H9 (cell line): Measurements from ENCODE around the gene IER5. TPM values are rescaled to one million over a fixed set of nuclear protein-coding genes. Genes with fewer than 3 reads are reported as not detected.
A peak's percentile ranks its signal among the peaks of the same experiment; 100 is the strongest.

ENCODE experiments used
- DNase-seq: peaks from one replicate; pipeline ENCODE4 v3.0.0-alpha.2; 2017
- H2AFZ ChIP-seq: one replicate; pipeline ENCODE4 v1.6.1; 2013; ENCODE audit warnings: mild to moderate bottlenecking, low read length, control low read depth, moderate library complexity
- H2AK5ac ChIP-seq: 2 replicates; pipeline ENCODE4 v1.6.1; 2013; ENCODE audit warnings: low read length, control low read depth, mixed read lengths; ENCODE audit not compliant: insufficient read length
- H2BK120ac ChIP-seq: one replicate; pipeline ENCODE4 v1.6.1; 2013; ENCODE audit warnings: low read depth, mild to moderate bottlenecking, low read length, control low read depth, inconsistent platforms; ENCODE audit not compliant: poor library complexity, severe bottlenecking
- H2BK12ac ChIP-seq: 2 replicates; pipeline ENCODE4 v1.6.1; 2013; ENCODE audit warnings: low read length, control low read depth, mixed read lengths, low read depth; ENCODE audit not compliant: insufficient read length
- H2BK15ac ChIP-seq: 2 replicates; pipeline ENCODE4 v1.6.1; 2013; ENCODE audit warnings: low read depth, low read length, control low read depth
- H2BK20ac ChIP-seq: one replicate; pipeline ENCODE4 v1.6.1; 2013; ENCODE audit warnings: low read depth, mild to moderate bottlenecking, low read length, control low read depth, inconsistent platforms; ENCODE audit not compliant: poor library complexity, severe bottlenecking
- H2BK5ac ChIP-seq: 2 replicates; pipeline ENCODE4 v1.6.1; 2013; ENCODE audit warnings: low read length, control low read depth, mixed read lengths; ENCODE audit not compliant: insufficient read length
- H3K14ac ChIP-seq: 2 replicates; pipeline ENCODE4 v1.6.1; 2013; ENCODE audit warnings: low read length, control low read depth; ENCODE audit not compliant: insufficient read depth
- H3K18ac ChIP-seq: 2 replicates; pipeline ENCODE4 v1.6.1; 2013; ENCODE audit warnings: low read depth, mild to moderate bottlenecking, mixed read lengths, low read length, control low read depth; ENCODE audit not compliant: insufficient read length
- H3K23ac ChIP-seq: 2 replicates; pipeline ENCODE4 v1.6.1; 2013; ENCODE audit warnings: low read length, control low read depth, mixed read lengths, low read depth; ENCODE audit not compliant: insufficient read length
- H3K23me2 ChIP-seq: 2 replicates; pipeline ENCODE4 v1.6.1; 2013; ENCODE audit warnings: low read depth, mild to moderate bottlenecking, mixed read lengths, low read length, control low read depth; ENCODE audit not compliant: insufficient read length, poor library complexity, severe bottlenecking
- H3K27ac ChIP-seq: 2 replicates; pipeline ENCODE4 v1.5.1; 2013; ENCODE audit warnings: low read length, control low read depth, mixed read lengths, low read depth; ENCODE audit not compliant: insufficient read length
- H3K27me3 ChIP-seq: 2 replicates; pipeline ENCODE4 v1.6.1; 2013; ENCODE audit warnings: low read length, control low read depth, inconsistent platforms; ENCODE audit not compliant: insufficient read depth
- H3K4ac ChIP-seq: 2 replicates; pipeline ENCODE4 v1.6.1; 2013; ENCODE audit warnings: low read depth, mild to moderate bottlenecking, control low read depth, inconsistent platforms, low read length, moderate library complexity
- H3K4me1 ChIP-seq: 2 replicates; pipeline ENCODE4 v1.6.1; 2013; ENCODE audit warnings: low read length, control low read depth, inconsistent platforms; ENCODE audit not compliant: insufficient read depth
- H3K4me2 ChIP-seq: 2 replicates; pipeline ENCODE4 v1.6.1; 2013; ENCODE audit warnings: low read length, control low read depth, mixed read lengths; ENCODE audit not compliant: insufficient read length, insufficient read depth
- H3K56ac ChIP-seq: 2 replicates; pipeline ENCODE4 v1.6.1; 2013; ENCODE audit warnings: low read depth, mild to moderate bottlenecking, mixed read lengths, low read length, control low read depth; ENCODE audit not compliant: insufficient read length
- H3K79me1 ChIP-seq: 2 replicates; pipeline ENCODE4 v1.6.1; 2013; ENCODE audit warnings: low read depth, mild to moderate bottlenecking, moderate library complexity, low read length, control low read depth, inconsistent platforms; ENCODE audit not compliant: insufficient read depth, poor library complexity, severe bottlenecking
- H3K79me2 ChIP-seq: 2 replicates; pipeline ENCODE4 v1.6.1; 2013; ENCODE audit warnings: low read length, control low read depth, inconsistent platforms; ENCODE audit not compliant: insufficient read depth
- H3K9ac ChIP-seq: 2 replicates; pipeline ENCODE4 v1.6.1; 2013; ENCODE audit warnings: low read length, control low read depth, mixed read lengths; ENCODE audit not compliant: insufficient read length; ENCODE audit errors: extremely low read depth
- H3K9me3 ChIP-seq: one replicate; pipeline ENCODE4 v1.6.1; 2013; ENCODE audit warnings: low read depth, low read length, inconsistent platforms; ENCODE audit not compliant: control insufficient read depth
- H3T11ph ChIP-seq: one replicate; pipeline ENCODE4 v1.6.1; 2013; ENCODE audit warnings: mild to moderate bottlenecking, low read length, control low read depth, inconsistent platforms
- H4K20me1 ChIP-seq: one replicate; pipeline ENCODE4 v1.6.1; 2013; ENCODE audit not compliant: control insufficient read depth, insufficient read length, insufficient read depth
- H4K5ac ChIP-seq: 2 replicates; pipeline ENCODE4 v1.6.1; 2013; ENCODE audit warnings: low read depth, mild to moderate bottlenecking, mixed read lengths, low read length, control low read depth; ENCODE audit not compliant: insufficient read length
- H4K8ac ChIP-seq: replicated peaks from 2 replicates; pipeline ENCODE4 v1.6.1; 2013; ENCODE audit warnings: low read length, control low read depth, mixed read lengths, low read depth; ENCODE audit not compliant: insufficient read length
- H4K91ac ChIP-seq: 2 replicates; pipeline ENCODE4 v1.6.1; 2013; ENCODE audit warnings: low read depth, mild to moderate bottlenecking, moderate library complexity, mixed read lengths, low read length, control low read depth; ENCODE audit not compliant: insufficient read length
- H3K27ac Mint-ChIP-seq, 3 experiments: 2 replicates in 2 of 3; 3 replicates in 1 of 3; pipeline ENCODE4 v1.8.0; 2020 to 2021; ENCODE audit warnings: mixed read lengths in 3 of 3, mild to moderate bottlenecking in 1 of 3, moderate library complexity in 1 of 3
- H3K27me3 Mint-ChIP-seq: 2 replicates; pipeline ENCODE4 v1.8.0; 2021; ENCODE audit warnings: low read depth, mild to moderate bottlenecking, moderate library complexity, mixed read lengths
- H3K36me3 Mint-ChIP-seq, 3 experiments: 2 replicates in 2 of 3; 3 replicates in 1 of 3; pipeline ENCODE4 v1.8.0; 2020 to 2021; ENCODE audit warnings: low read depth in 3 of 3, mixed read lengths in 3 of 3; ENCODE audit not compliant: insufficient read depth in 1 of 3
- H3K4me1 Mint-ChIP-seq, 2 experiments: 2 replicates each; pipeline ENCODE4 v1.8.0; 2020; ENCODE audit warnings: mixed read lengths in 2 of 2
- H3K4me3 Mint-ChIP-seq, 2 experiments: 2 replicates in 1 of 2; 3 replicates in 1 of 2; pipeline ENCODE4 v1.8.0; 2020 to 2021; ENCODE audit warnings: mild to moderate bottlenecking in 2 of 2, mixed read lengths in 2 of 2, moderate library complexity in 1 of 2
- H3K9me3 Mint-ChIP-seq, 2 experiments: 2 replicates in 1 of 2; 3 replicates in 1 of 2; pipeline ENCODE4 v1.8.0; 2020; ENCODE audit warnings: mild to moderate bottlenecking in 2 of 2, mixed read lengths in 2 of 2, moderate library complexity in 1 of 2
- CTCF ChIP-seq: fragments of 200-600 bp; sonication (generic); conservative IDR thresholded peaks from 3 replicates; pipeline ENCODE4 v1.8.0; 2021; ENCODE audit warnings: antibody characterized with exemption, mild to moderate bottlenecking
- WGBS: extraction: QIAGEN DNeasy Blood & Tissue Kit; methylation state at CpG from one replicate; pipeline ENCODE4 v1.1.7; 2013; ENCODE audit warnings: missing lambda C conversion rate, low lambda C conversion rate, mixed read lengths; ENCODE audit not compliant: insufficient read length; ENCODE audit errors: extremely low coverage; 5-methylcytosine and 5-hydroxymethylcytosine counted together
- total RNA-seq: library from RNA; stranded (reverse); gene quantifications from 2 replicates; pipeline ENCODE4 v1.2.1, GENCODE V29; 2021

The IER5 gene
- total RNA-seq, 1 experiment from 2014 or later: 6.7 TPM

DNA sequence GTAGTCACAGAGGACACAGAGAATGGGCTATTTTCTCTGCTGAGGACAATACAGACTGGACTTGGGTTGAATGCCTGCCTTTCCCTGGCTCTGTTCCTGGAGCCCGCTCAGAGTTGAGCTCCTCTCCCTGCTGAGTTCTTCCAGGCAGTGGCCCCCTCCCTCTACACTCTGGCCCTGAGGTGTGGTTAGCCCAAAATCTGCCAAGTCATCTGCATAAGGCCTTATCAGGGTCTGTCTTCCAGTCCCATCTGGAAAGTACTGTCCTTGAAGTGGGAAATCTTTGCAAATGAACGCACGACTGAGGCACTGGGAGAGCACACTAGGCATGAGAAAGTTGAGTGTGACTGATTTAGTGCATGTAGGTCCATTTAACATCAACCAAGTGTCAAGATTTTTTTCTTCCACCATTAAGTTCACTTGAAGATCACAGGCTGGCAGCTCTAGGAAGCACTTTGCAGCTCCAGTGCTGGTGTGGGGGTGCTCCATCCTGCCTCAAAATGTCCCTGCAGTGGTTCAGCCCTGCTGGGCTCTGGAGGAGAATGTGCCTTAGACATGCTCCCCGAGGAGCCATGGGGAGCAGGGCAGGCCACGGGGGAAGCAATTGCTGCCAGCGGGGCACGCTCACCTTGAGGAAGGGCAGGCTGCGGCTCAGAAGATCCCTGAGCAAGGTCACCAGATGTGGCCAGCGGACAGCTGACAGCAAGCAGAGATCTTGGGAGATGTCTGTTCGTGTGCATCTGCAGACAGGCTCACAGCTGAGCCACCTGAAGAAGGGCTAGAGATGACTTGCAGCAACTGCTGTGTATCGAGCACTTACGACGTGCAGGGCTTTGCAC is 41.5 kb downstream of the IER5 start:
- no peak overlapping the region for H3K4ac ChIP-seq
- WGBS: no CpG with 5 or more reads among the region's 13 CpGs
- no peak overlapping the region for H3K27ac ChIP-seq
- peaks cover 16% of the 10 kb centered on the region for H3K27me3 Mint-ChIP-seq
- H2BK120ac ChIP-seq: no peak overlapping the region
- H3K18ac ChIP-seq: no peak overlapping the region
- H2BK15ac ChIP-seq: no peak overlapping the region
- H2BK5ac ChIP-seq: no peak overlapping the region
- no peak for DNase-seq
- no peaks in the 10 kb centered on the region for H3K79me2 ChIP-seq
- peak overlapping the region in 1 of 2 experiments; percentile 59; a peak in 1 of 5 replicates for H3K4me3 Mint-ChIP-seq
- no peak overlapping the region for H2BK12ac ChIP-seq
- H3K9me3 Mint-ChIP-seq: no peaks in the 10 kb centered on the region; a peak in 1 of 5 replicates
- H3K27me3 ChIP-seq: no peaks in the 10 kb centered on the region
- TF ChIP-seq CTCF: no peak
- no peak overlapping the region for H3K14ac ChIP-seq
- H2BK20ac ChIP-seq: no peak overlapping the region
- H2AK5ac ChIP-seq: no peak overlapping the region
- H4K91ac ChIP-seq: no peak overlapping the region
- no peak overlapping the region for H3K9ac ChIP-seq
- H4K5ac ChIP-seq: no peak overlapping the region
- H3K23ac ChIP-seq: no peak overlapping the region
- no peaks in the 10 kb centered on the region for H4K20me1 ChIP-seq
- H3K4me1 Mint-ChIP-seq: peaks cover 59 to 65% of the 10 kb centered on the region in 2 experiments
- H2AFZ ChIP-seq: no peak overlapping the region
- 0 out of 7 replicates have a peak overlapping the region, but pooled peaks of 1 of the 3 experiments have one; percentile 18 for H3K27ac Mint-ChIP-seq
- H3K4me1 ChIP-seq: peaks cover 15% of the 10 kb centered on the region
- H3K23me2 ChIP-seq: no peaks in the 10 kb centered on the region
- H3K36me3 Mint-ChIP-seq: no peaks in the 10 kb centered on the region; a peak in 1 of 7 replicates
- no peak overlapping the region for H3K56ac ChIP-seq
- H4K8ac ChIP-seq: no peak overlapping the region
- H3K9me3 ChIP-seq: no peaks in the 10 kb centered on the region
- no peak overlapping the region for H3T11ph ChIP-seq
- no peaks in the 10 kb centered on the region for H3K79me1 ChIP-seq
- no peak overlapping the region for H3K4me2 ChIP-seq
